ENCODE results near the gene CERT1. TPM values are rescaled to one million over a fixed set of nuclear protein-coding genes. Genes with fewer than 3 reads are reported as not detected.
A peak's percentile ranks its signal among the peaks of the same experiment; 100 is the strongest.

Gene CERT1
- total and polyA plus RNA-seq, 2 donors (not counting 3 experiments of a cell fraction or from before 2014, with no cell fraction given): 8.0 to 21.3 TPM

GRCh38 chr5:75513841-75514240 is 2.4 kb upstream of the CERT1 start:
- Histone ChIP-seq H3K27ac (ENCODE audit: insufficient read depth, low read depth, low read length) (no peak overlapping the region), H3K4me2 (ENCODE audit: insufficient read depth, low read length) (peak overlapping the region; percentile 96), H3K9ac (replicated peaks; ENCODE audit: extremely low read depth, insufficient read depth, low read length) (no peak overlapping the region), H3K27me3 (ENCODE audit: control insufficient read depth in 2 of 2, insufficient read depth in 2 of 2, low read length in 2 of 2) (no peaks in the 10 kb centered on the region), H3K36me3 (ENCODE audit: control insufficient read depth in 2 of 2, extremely low read depth in 1 of 2, insufficient read depth in 2 of 2, low read length in 2 of 2) (no peaks in the 10 kb centered on the region), H3K4me1 (ENCODE audit: control insufficient read depth, extremely low read depth, insufficient read depth, low read length) (peaks cover 22% of the 10 kb centered on the region), H3K9me1 (replicated peaks; ENCODE audit: control insufficient read depth, extremely low read depth, insufficient read depth, low read length) (no peaks in the 10 kb centered on the region), H3K79me2 (ENCODE audit: control insufficient read depth, insufficient read depth, low read length) (peaks cover 89% of the 10 kb centered on the region), H3K9me3 (replicated peaks; ENCODE audit: control insufficient read depth, insufficient read depth, low read length) (no peaks in the 10 kb centered on the region), H2AFZ (ENCODE audit: low read depth, low read length) (no peak overlapping the region), H3K4me3 (replicated peaks in 1 of 3; ENCODE audit: insufficient read depth in 1 of 3, low read depth in 1 of 3, low read length in 3 of 3) (peak overlapping the region in 1 of 3 experiments; percentile 6), H4K20me1 (replicated peaks; ENCODE audit: control insufficient read depth, extremely low read depth, insufficient read depth, low read length) (peaks cover 4% of the 10 kb centered on the region)
- ChIA-PET CTCF (interaction anchor here (1.4 kb wide), 1 partner anchor 10 kb away, joined by 3 read pairs; no protein-coding TSS in a partner anchor), POLR2A (no interaction called here)
- no peak for TF ChIP-seq MYC (IDR thresholded peaks at IDR 0.05; ENCODE audit: low read depth, low read length)
- no peak for TF ChIP-seq FOS (IDR thresholded peaks at IDR 0.05; ENCODE audit: borderline replicate concordance, insufficient read depth, low read length)
- no peak for TF ChIP-seq MAX (IDR thresholded peaks at IDR 0.05; ENCODE audit: insufficient read depth, insufficient read length)
- TF ChIP-seq POLR2AphosphoS5 (IDR thresholded peaks at IDR 0.05; ENCODE audit: insufficient read depth, low read depth, low read length): no peak
- TF ChIP-seq CTCF (IDR thresholded peaks at IDR 0.05; ENCODE audit: extremely low read depth in 1 of 2, insufficient read depth in 1 of 2, low read depth in 1 of 2, low read length in 2 of 2): no peak
- DNase-seq (ENCODE audit: low read depth, low spot score) (no peak), FAIRE-seq (no peak)
- dilution Hi-C loops (cut with MboI; ENCODE audit: extremely low pct_ligation_motif_present, low sequenced_read_pairs) (no loop called here), intact Hi-C loops (cut with micrococcal nuclease) (no loop called here)
- BruUV-seq (replicated peaks): no TSS peak

Measured in endothelial cell of umbilical vein (primary cell).